Lower lobe of right lung (tissue), 2 donors: ENCODE results near the gene TMPRSS3. TPM values are rescaled to one million over a fixed set of nuclear protein-coding genes. Genes with fewer than 3 reads are reported as not detected.
A peak's percentile ranks its signal among the peaks of the same experiment; 100 is the strongest.

Experiments
- ATAC-seq, 2 donors: fragments of 200-7000 bp; cut with Tn5 transposase; one replicate each; pipeline ENCODE4 v1.9.1; 2020 to 2022; ENCODE audit warnings: mild to moderate bottlenecking in 2 of 2, moderate library complexity in 2 of 2
- DNase-seq: peaks from one replicate; pipeline ENCODE4 v3.0.0-alpha.2; 2020
- H3K27ac ChIP-seq: fragments of 200-600 bp; one replicate; pipeline ENCODE4 v1.8.0; 2022
- H3K27me3 ChIP-seq: fragments of 200-600 bp; one replicate; pipeline ENCODE4 v1.8.0; 2022; ENCODE audit warnings: low read depth
- H3K36me3 ChIP-seq: fragments of 200-600 bp; one replicate; pipeline ENCODE4 v1.8.0; 2022; ENCODE audit warnings: mild to moderate bottlenecking
- H3K4me1 ChIP-seq: fragments of 200-600 bp; one replicate; pipeline ENCODE4 v1.8.0; 2022
- H3K4me3 ChIP-seq: fragments of 200-600 bp; one replicate; pipeline ENCODE4 v1.8.0; 2022; ENCODE audit warnings: mild to moderate bottlenecking
- H3K9me3 ChIP-seq: fragments of 200-600 bp; one replicate; pipeline ENCODE4 v1.8.0; 2022
- intact Hi-C: fragments of 100-400 bp; cut with DNase I; formaldehyde crosslinking; loops from one replicate; pipeline ENCODE4 v1.11.0; 2022
- total RNA-seq: library from RNA; stranded (reverse); fragmentation: NEBNext Ultra II Directional; extraction: Animal tissue kit (Norgen Biotek cat#: 25700); gene quantifications from one replicate; pipeline ENCODE4 v1.2.1, GENCODE V29; 2021
- TF ChIP-seq, protein P1 (sequence below): fragments of 200-600 bp; IDR thresholded peaks from one replicate; pipeline ENCODE4 v1.8.0; 2022; ENCODE audit warnings: antibody characterized with exemption, mild to moderate bottlenecking
- donor health status: DM: no; HTN: yes; CAD: no; lungs with severe emphysema.

TMPRSS3 gene
- total RNA-seq, 1 donor from 2014 or later: 3.8 TPM

DNA sequence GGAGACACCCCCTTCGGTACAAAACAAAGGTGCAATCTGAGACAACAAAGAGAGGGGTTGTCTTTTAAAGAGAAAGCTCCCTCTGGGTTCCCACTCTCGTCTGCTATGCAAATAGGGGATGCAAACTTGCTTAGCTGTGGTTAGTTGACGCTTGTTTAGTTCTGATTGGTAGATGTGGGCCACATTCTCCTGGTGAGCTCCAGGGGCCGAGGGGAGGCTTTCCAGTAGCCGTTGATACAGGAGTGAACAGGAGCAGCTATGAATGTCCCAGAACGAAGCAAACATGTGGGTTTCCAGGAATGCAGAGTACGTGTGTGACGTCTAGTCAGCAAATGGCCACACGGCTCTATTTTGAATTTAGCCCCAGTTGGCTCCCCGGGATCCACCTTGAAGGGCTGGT, 59.8 kb downstream of the TMPRSS3 start:
- Histone ChIP-seq H3K27me3 (peaks cover 6% of the 10 kb centered on the region), H3K4me1 (peaks cover 11% of the 10 kb centered on the region), H3K27ac (no peak overlapping the region), H3K4me3 (no peak overlapping the region), H3K36me3 (no peaks in the 10 kb centered on the region), H3K9me3 (peaks cover 11% of the 10 kb centered on the region)
- no peak for DNase-seq
- intact Hi-C loops: no loop called here
- peak; percentile 14 to 20 for ATAC-seq
- TF ChIP-seq, protein P1, sequence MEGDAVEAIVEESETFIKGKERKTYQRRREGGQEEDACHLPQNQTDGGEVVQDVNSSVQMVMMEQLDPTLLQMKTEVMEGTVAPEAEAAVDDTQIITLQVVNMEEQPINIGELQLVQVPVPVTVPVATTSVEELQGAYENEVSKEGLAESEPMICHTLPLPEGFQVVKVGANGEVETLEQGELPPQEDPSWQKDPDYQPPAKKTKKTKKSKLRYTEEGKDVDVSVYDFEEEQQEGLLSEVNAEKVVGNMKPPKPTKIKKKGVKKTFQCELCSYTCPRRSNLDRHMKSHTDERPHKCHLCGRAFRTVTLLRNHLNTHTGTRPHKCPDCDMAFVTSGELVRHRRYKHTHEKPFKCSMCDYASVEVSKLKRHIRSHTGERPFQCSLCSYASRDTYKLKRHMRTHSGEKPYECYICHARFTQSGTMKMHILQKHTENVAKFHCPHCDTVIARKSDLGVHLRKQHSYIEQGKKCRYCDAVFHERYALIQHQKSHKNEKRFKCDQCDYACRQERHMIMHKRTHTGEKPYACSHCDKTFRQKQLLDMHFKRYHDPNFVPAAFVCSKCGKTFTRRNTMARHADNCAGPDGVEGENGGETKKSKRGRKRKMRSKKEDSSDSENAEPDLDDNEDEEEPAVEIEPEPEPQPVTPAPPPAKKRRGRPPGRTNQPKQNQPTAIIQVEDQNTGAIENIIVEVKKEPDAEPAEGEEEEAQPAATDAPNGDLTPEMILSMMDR: no peak

DNA sequence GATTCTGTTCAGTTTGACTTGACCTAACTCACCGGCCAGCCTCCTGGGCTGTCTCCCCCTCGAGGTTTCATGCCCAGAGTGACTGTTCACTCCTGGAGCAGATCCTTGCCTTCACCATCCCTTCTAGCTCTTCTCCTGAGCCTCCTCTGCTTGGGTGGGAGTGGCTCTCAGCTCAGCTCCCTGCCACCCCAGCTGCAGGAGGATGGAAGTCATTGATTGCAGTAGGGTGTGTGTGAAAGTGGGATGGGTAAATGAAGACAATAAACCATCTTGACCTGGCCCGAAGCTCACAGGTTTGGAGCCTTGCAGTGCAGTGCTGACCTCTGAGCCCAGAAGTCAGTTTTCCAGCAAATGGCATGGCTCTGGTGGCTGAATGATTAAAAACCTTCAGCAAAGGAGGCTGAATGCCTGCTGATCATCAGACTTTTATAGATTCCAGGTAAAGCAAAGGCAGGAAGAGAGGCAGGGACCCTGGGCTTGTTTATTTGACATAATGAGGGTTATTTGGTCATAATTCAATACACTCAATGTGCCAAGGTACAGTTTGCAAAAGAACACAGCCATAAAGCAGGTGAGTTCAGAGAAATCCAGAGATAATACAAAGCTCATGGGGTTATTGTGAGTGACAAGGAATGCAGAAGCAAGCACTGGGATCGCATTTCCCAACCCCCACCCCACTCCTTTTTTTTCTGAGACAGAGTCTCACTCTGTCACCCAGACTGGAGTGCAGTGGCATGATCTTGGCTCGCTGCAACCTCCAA, 63.1 kb downstream of the TMPRSS3 start:
- Histone ChIP-seq H3K27ac (no peak overlapping the region), H3K27me3 (peaks cover 6% of the 10 kb centered on the region), H3K9me3 (peaks cover 11% of the 10 kb centered on the region), H3K4me1 (peaks cover under 1% of the 10 kb centered on the region), H3K36me3 (no peaks in the 10 kb centered on the region), H3K4me3 (no peak overlapping the region)
- no peak for DNase-seq
- TF ChIP-seq, protein P1: no peak
- no peak for ATAC-seq
- intact Hi-C loops: no loop called here

DNA sequence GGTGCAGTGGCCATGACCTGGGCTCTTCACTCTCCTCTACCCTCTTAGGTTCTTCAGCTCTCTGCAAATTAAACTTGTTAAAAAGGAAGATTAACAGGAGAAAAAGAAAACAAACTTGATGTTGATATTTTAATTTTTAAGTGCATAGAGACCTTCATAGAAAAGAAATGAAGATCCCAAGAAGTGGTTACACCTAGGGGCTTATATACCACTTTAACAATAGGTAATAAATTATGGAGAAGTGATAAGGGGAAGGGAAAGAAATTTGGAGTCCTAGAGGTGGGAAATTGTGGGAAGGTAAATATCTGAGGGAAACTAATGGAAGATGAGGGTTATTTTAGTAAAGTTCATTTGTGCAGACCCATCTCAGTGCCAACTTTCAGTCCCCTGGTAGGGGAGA, 64.2 kb downstream of the TMPRSS3 start:
- peaks cover 6% of the 10 kb centered on the region for H3K27me3 ChIP-seq
- ATAC-seq: no peak
- no peak overlapping the region for H3K27ac ChIP-seq
- TF ChIP-seq, protein P1: no peak
- peaks cover 11% of the 10 kb centered on the region for H3K9me3 ChIP-seq
- H3K4me1 ChIP-seq: no peaks in the 10 kb centered on the region
- no peak for DNase-seq
- no peaks in the 10 kb centered on the region for H3K36me3 ChIP-seq
- intact Hi-C loops: no loop called here
- no peak overlapping the region for H3K4me3 ChIP-seq

DNA sequence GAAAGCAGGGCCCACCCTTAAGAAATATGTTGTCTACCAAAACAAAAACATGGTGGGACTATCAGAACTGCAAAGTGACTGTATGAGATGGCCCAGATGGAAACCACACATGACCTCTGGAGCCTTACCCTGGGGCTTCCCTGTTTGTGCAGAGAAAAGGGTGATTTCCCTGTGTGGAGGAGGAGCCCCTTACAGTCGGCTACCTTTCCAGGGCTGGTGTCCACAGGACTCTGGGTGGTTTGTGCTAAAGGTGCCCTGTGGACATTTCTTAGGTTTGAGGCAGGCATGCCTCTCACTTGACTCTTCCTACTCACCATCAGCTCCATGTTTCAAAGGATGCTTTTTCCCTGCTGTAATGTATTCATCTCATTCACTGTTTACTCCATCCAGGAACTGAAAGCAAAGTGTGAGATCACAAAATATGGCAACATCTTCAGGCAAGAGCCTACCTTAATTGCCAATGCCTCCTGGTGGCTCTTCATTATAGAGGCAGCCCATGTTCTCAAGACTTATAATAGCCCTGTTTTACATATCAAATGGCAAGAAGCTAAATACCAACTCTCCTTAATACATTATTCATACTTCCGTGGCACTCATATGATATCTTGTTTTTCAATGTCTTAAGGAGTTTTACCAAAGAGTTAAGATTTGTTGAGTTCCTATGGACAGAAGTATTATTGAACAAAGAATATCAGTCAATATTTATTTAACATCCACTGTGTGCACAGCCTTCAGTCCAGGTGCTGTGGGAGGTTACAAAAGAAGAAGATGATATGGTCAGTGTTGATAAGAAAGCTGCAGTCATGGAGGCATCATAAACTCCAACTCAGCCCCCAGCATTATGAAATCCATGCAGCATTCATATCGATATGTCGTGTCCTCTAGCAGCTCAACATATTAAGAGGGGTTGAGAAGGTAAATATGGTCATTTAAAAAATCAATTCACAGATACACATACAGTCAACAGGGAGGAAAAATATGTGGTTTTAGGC, 65.2 kb downstream of the TMPRSS3 start:
- Histone ChIP-seq H3K4me3 (no peak overlapping the region), H3K27me3 (no peaks in the 10 kb centered on the region), H3K36me3 (no peaks in the 10 kb centered on the region), H3K4me1 (no peaks in the 10 kb centered on the region), H3K27ac (no peak overlapping the region), H3K9me3 (peaks cover 11% of the 10 kb centered on the region)
- ATAC-seq: no peak
- TF ChIP-seq, protein P1: no peak
- DNase-seq: no peak
- intact Hi-C loops: no loop called here

DNA sequence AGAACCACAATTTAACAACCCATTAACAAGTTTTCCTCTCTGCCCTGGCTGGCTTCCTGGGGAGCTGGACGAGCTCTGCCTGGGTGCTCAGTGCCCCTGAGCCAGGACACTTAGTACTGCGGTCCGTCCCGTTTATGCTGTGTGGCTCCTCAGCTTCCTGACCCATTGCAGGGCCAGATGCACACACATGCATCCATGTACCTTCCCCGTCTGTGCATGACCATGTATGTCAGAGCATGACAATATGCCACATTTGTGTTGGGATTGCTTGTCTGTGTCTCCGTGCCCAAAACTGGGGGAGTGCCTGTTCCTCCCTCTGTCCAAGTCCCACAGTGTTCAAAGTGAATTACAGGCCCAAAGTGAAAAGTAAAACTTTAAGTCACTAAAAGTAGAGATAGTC, 71.0 kb downstream of the TMPRSS3 start:
- TF ChIP-seq, protein P1: no peak
- intact Hi-C loops: no loop called here
- no peak for ATAC-seq

More for the DNA sequence above, 71.0 kb downstream of the TMPRSS3 start:
- Histone ChIP-seq H3K36me3 (no peaks in the 10 kb centered on the region), H3K4me1 (peaks cover 2% of the 10 kb centered on the region), H3K27me3 (no peaks in the 10 kb centered on the region), H3K4me3 (no peak overlapping the region), H3K9me3 (no peaks in the 10 kb centered on the region), H3K27ac (no peak overlapping the region)
- DNase-seq: no peak

Other genes with a start within 250 kb of the TMPRSS3 start
- 74.9 TPM for gene ABCG1, start 176.9 kb downstream of the TMPRSS3 start, total RNA-seq
- gene TFF3, start 80.6 kb downstream of the TMPRSS3 start, total RNA-seq: 19.0 TPM
- not detected for gene TFF2, start 45.1 kb downstream of the TMPRSS3 start, total RNA-seq
- not detected for gene TFF1, start 29.5 kb downstream of the TMPRSS3 start, total RNA-seq
- gene UBASH3A, start 7.8 kb upstream of the TMPRSS3 start, total RNA-seq: 1.2 TPM
- gene RSPH1, start 100.2 kb upstream of the TMPRSS3 start, total RNA-seq: 18.1 TPM
- gene SLC37A1, start 117.8 kb upstream of the TMPRSS3 start, total RNA-seq: 28.9 TPM